Bronchial epithelial cell (primary cell): ENCODE measurements around the gene TENM4. TPM values are rescaled to one million over a fixed set of nuclear protein-coding genes. Genes with fewer than 3 reads are reported as not detected.

Experiments
- DNase-seq: peaks from one replicate; pipeline ENCODE4 v3.0.0-alpha.2; 2010; ENCODE audit warnings: low read depth
- FAIRE-seq: peaks from 2 replicates; lab custom pipeline; 2011; peaks lifted over from hg19 to GRCh38; lab: Jason Lieb, UNC
- H3K27me3 ChIP-seq: 2 replicates; pipeline ENCODE4 v1.5.1; 2011; ENCODE audit warnings: low read length; ENCODE audit not compliant: control insufficient read depth, insufficient read depth
- H3K36me3 ChIP-seq: 2 replicates; pipeline ENCODE4 v1.5.1; 2011; ENCODE audit warnings: low read length; ENCODE audit not compliant: control insufficient read depth, insufficient read depth
- H3K4me3 ChIP-seq: 2 replicates; pipeline ENCODE4 v1.5.1; 2011; ENCODE audit warnings: mild to moderate bottlenecking, low read depth, low read length, control low read depth
- CTCF ChIP-seq: IDR thresholded peaks from 2 replicates; pipeline ENCODE4 v1.5.1; 2011; ENCODE audit warnings: mild to moderate bottlenecking, moderate library complexity, low read length, control low read depth, inconsistent platforms; ENCODE audit not compliant: insufficient read depth, severe bottlenecking
- total RNA-seq: library from RNA; depleted of rRNA; stranded (reverse); fragments of >200 nt; gene quantifications from 2 replicates; pipeline ENCODE4 v1.2.1, GENCODE V29; 2014

TENM4 gene
- total RNA-seq, 1 donor from 2014 or later, result 6.1 TPM

GRCh38 chr11:79062814-79063762 lies 377.7 kb downstream of the TENM4 start:
- TF ChIP-seq CTCF, result peak; percentile 81
- no peaks in the 10 kb centered on the region for H3K27me3 ChIP-seq
- H3K36me3 ChIP-seq, result no peaks in the 10 kb centered on the region
- DNase-seq, result peak; percentile 33
- no peak for FAIRE-seq
- H3K4me3 ChIP-seq, result no peak overlapping the region

- Histone ChIP-seq H3K36me3 (no peaks in the 10 kb centered on the region), H3K27me3 (no peaks in the 10 kb centered on the region), H3K4me3 (no peak overlapping the region)
- peak; percentile 26 for DNase-seq
- no peak for TF ChIP-seq CTCF
- FAIRE-seq, result peak; percentile 36
Measured at GRCh38 chr11:79060081-79060953, 380.5 kb downstream of the TENM4 start.

- TF ChIP-seq CTCF, result no peak
- Histone ChIP-seq H3K27me3 (no peaks in the 10 kb centered on the region), H3K36me3 (no peaks in the 10 kb centered on the region), H3K4me3 (no peak overlapping the region)
- no peak for FAIRE-seq
- DNase-seq, result no peak
Measured at GRCh38 chr11:79059141-79059540, 381.7 kb downstream of the TENM4 start.

- FAIRE-seq (no peak), DNase-seq (no peak)
- Histone ChIP-seq H3K36me3 (no peaks in the 10 kb centered on the region), H3K27me3 (no peaks in the 10 kb centered on the region), H3K4me3 (no peak overlapping the region)
- no peak for TF ChIP-seq CTCF
Measured at GRCh38 chr11:79055856-79056631, 384.8 kb downstream of the TENM4 start.

- DNase-seq (peak; percentile 40), FAIRE-seq (no peak)
- no peak for TF ChIP-seq CTCF
- Histone ChIP-seq H3K36me3 (no peaks in the 10 kb centered on the region), H3K4me3 (no peak overlapping the region), H3K27me3 (no peaks in the 10 kb centered on the region)
Measured at GRCh38 chr11:79054636-79055035, 386.2 kb downstream of the TENM4 start.
